SK-N-SH treated with all-trans-retinoic acid at 6 μM for 48 hours (cell line): ENCODE data around the gene LVRN.

ENCODE experiments used
- ATAC-seq: fragments of 200-7000 bp; cut with Tn5 transposase; 3 replicates; pipeline ENCODE4 v1.9.1; 2020; ENCODE audit warnings: mild to moderate bottlenecking, moderate library complexity
- ARNTL ChIP-seq: fragments of 450-650 bp; formaldehyde crosslinking; IDR thresholded peaks from 2 replicates; pipeline ENCODE4 v1.5.0; 2020; ENCODE audit warnings: low read depth, mild to moderate bottlenecking, moderate library complexity, borderline replicate concordance
- BACH2 ChIP-seq: fragments of 250-450 bp; sonication (Bioruptor Pico); IDR thresholded peaks from 2 replicates; pipeline ENCODE4 v1.9.0; 2021; ENCODE audit warnings: mild to moderate bottlenecking, borderline replicate concordance
- CSDC2 ChIP-seq: fragments of 250-450 bp; sonication (Bioruptor Pico); IDR thresholded peaks from 2 replicates; pipeline ENCODE4 v1.5.0; 2020; ENCODE audit warnings: mild to moderate bottlenecking, moderate library complexity
- ESRRG ChIP-seq: fragments of 250-450 bp; sonication (Bioruptor Pico); IDR thresholded peaks from 2 replicates; pipeline ENCODE4 v1.6.1; 2021; ENCODE audit warnings: mild to moderate bottlenecking
- ISL1 ChIP-seq: fragments of 250-450 bp; sonication (Bioruptor Pico); IDR thresholded peaks from 2 replicates; pipeline ENCODE4 v2.1.2; 2022; ENCODE audit warnings: mild to moderate bottlenecking, moderate library complexity
- POU6F1 ChIP-seq: fragments of 250-450 bp; sonication (Bioruptor Pico); IDR thresholded peaks from 2 replicates; pipeline ENCODE4 v1.8.0; 2021; ENCODE audit warnings: low read depth, mild to moderate bottlenecking, moderate library complexity, borderline replicate concordance
- SNAI2 ChIP-seq: fragments of 250-450 bp; sonication (Bioruptor Pico); IDR thresholded peaks from 2 replicates; pipeline ENCODE4 v1.5.0; 2020; ENCODE audit warnings: mild to moderate bottlenecking, moderate library complexity
- TOX ChIP-seq: fragments of 250-450 bp; sonication (Bioruptor Pico); IDR thresholded peaks from 2 replicates; pipeline ENCODE4 v1.8.0; 2021; ENCODE audit warnings: mild to moderate bottlenecking, moderate library complexity, borderline replicate concordance
- TSHZ2 ChIP-seq: fragments of 250-450 bp; sonication (Bioruptor Pico); IDR thresholded peaks from 2 replicates; pipeline ENCODE4 v1.5.0; 2020; ENCODE audit warnings: mild to moderate bottlenecking, moderate library complexity
- ZC3H10 ChIP-seq: fragments of 250-450 bp; sonication (Bioruptor Pico); IDR thresholded peaks from 2 replicates; pipeline ENCODE4 v1.5.1; 2021; ENCODE audit warnings: mild to moderate bottlenecking, moderate library complexity
- ZFP3 ChIP-seq: fragments of 250-450 bp; sonication (Bioruptor Pico); IDR thresholded peaks from 2 replicates; pipeline ENCODE4 v1.5.0; 2020; ENCODE audit warnings: mild to moderate bottlenecking, moderate library complexity

The LVRN gene

GRCh38 chr5:116075191-116075831 lies 113.0 kb downstream of the LVRN start:
- TF ChIP-seq BACH2 (CRISPR knock-in tag) (no peak), POU6F1 (CRISPR knock-in tag) (no peak), ZC3H10 (CRISPR knock-in tag) (no peak), ISL1 (CRISPR knock-in tag) (no peak), CSDC2 (no peak), ZFP3 (CRISPR knock-in tag) (no peak), TOX (CRISPR knock-in tag) (no peak), TSHZ2 (CRISPR knock-in tag) (no peak), SNAI2 (CRISPR knock-in tag) (no peak), ARNTL (CRISPR knock-in tag) (no peak), ESRRG (CRISPR knock-in tag) (no peak)
- no peak for ATAC-seq

- no peak for ATAC-seq
- TF ChIP-seq ISL1 (CRISPR knock-in tag) = no peak
Measured at GRCh38 chr5:116076496-116076895, 114.2 kb downstream of the LVRN start.
